BLaER1 treated with 17β-estradiol and CSF1 and Interleukin-3, amounts not matched to agents 10 nM and 100 nM (cell line): ENCODE measurements around the gene WNK2.

ENCODE experiments used
- H3K27ac ChIP-seq, 11 experiments: shearing (Covaris generic); formaldehyde crosslinking; 2 replicates each; pipeline ENCODE4 v1.8.1; 2022
- H3K27me3 ChIP-seq, 11 experiments: shearing (Covaris generic); formaldehyde crosslinking; 2 replicates each; pipeline ENCODE4 v1.8.1; 2022
- H3K36me3 ChIP-seq, 11 experiments: shearing (Covaris generic); formaldehyde crosslinking; 2 replicates each; pipeline ENCODE4 v1.8.1; 2022
- H3K4me1 ChIP-seq, 10 experiments: shearing (Covaris generic); formaldehyde crosslinking; 2 replicates each; pipeline ENCODE4 v1.8.1; 2022
- H3K4me2 ChIP-seq, 11 experiments: shearing (Covaris generic); formaldehyde crosslinking; 2 replicates each; pipeline ENCODE4 v1.8.1; 2022
- H3K4me3 ChIP-seq, 10 experiments: shearing (Covaris generic); formaldehyde crosslinking; 2 replicates each; pipeline ENCODE4 v1.8.1; 2022
- H3K9ac ChIP-seq, 11 experiments: shearing (Covaris generic); formaldehyde crosslinking; 2 replicates each; pipeline ENCODE4 v1.8.1; 2022
- H3K9me3 ChIP-seq, 11 experiments: shearing (Covaris generic); formaldehyde crosslinking; replicated peaks in 1 of 11; 2 replicates each; pipeline ENCODE4 v1.8.1; 2022
- H4K20me1 ChIP-seq, 11 experiments: shearing (Covaris generic); formaldehyde crosslinking; 2 replicates each; pipeline ENCODE4 v1.8.1; 2022
- Cebpa-rat ChIP-seq, 11 experiments: shearing (Covaris generic); IDR thresholded peaks; 2 replicates each; pipeline ENCODE4 v1.8.1; 2022

WNK2 gene

DNA sequence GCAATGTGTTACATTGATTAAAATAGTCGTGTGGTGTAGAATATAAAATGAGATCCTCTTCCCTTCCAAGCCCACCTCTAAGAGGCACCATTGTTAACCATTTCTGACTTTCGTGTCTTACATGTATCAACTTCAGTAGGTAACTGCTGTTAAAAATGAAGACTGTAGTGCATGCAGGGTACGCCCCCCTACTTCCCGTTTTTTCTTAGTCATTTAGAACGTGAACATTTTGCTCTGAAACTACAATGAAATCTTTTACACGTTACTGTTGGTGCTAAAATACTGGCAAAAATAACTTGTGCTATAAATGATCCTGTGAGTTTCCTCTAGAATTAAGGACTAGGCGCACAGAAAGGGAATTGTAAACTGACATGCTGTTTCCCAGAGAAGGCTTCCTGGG lies 41.5 kb downstream of the WNK2 start:
- Histone ChIP-seq H3K36me3 (no peaks in the 10 kb centered on the region), H4K20me1 (peaks cover 0 to 50% (median 15%) of the 10 kb centered on the region in 11 experiments; a peak in 15 of 22 replicates), H3K27me3 (peaks cover 0 to 78% (median 0%) of the 10 kb centered on the region in 11 experiments; a peak in 8 of 22 replicates), H3K4me1 (peaks cover 35 to 77% (median 64%) of the 10 kb centered on the region in 10 experiments), H3K9me3 (no peaks in the 10 kb centered on the region; a peak in 1 of 22 replicates), H3K4me2 (peak overlapping the region; percentile 54 to 96 (median 82)), H3K4me3 (no peak overlapping the region), H3K9ac (no peak overlapping the region; a peak in 1 of 22 replicates), H3K27ac (no peak overlapping the region)
- no peak for TF ChIP-seq Cebpa-rat (IDR thresholded peaks at IDR 0.05)

DNA sequence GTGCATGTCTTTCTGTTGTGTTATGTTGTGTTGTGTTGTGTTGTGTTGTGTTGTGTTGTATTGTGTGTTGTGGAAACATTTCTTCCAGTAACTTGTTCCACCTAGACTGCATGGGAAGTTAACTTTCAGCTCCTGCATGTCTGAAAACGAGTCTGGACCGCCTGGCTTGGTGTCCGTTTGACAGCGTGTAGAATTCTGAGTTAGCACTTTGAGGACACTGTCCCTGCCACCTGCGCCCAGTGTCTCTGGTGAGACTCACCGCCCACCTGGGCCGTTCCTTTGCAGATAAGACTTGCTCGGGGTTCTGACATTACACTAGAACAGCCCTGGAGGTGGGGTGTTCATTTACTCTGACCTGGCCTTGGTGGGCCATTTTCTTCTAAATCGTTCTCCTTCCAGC lies 42.0 kb downstream of the WNK2 start:
- H3K4me3 ChIP-seq, result no peak overlapping the region
- H3K4me1 ChIP-seq, result peaks cover 39 to 77% (median 65%) of the 10 kb centered on the region in 10 experiments
- H3K9me3 ChIP-seq, result no peaks in the 10 kb centered on the region; a peak in 1 of 22 replicates
- H3K4me2 ChIP-seq, result peak overlapping the region; percentile 54 to 96 (median 82)
- no peak overlapping the region; a peak in 1 of 22 replicates for H3K9ac ChIP-seq
- no peak overlapping the region for H3K27ac ChIP-seq
- H4K20me1 ChIP-seq, result peaks cover 0 to 50% (median 17%) of the 10 kb centered on the region in 11 experiments; a peak in 15 of 22 replicates
- H3K27me3 ChIP-seq, result peaks cover 0 to 83% (median 0%) of the 10 kb centered on the region in 11 experiments; a peak in 8 of 22 replicates
- TF ChIP-seq Cebpa-rat (IDR thresholded peaks at IDR 0.05), result no peak
- no peaks in the 10 kb centered on the region for H3K36me3 ChIP-seq

DNA sequence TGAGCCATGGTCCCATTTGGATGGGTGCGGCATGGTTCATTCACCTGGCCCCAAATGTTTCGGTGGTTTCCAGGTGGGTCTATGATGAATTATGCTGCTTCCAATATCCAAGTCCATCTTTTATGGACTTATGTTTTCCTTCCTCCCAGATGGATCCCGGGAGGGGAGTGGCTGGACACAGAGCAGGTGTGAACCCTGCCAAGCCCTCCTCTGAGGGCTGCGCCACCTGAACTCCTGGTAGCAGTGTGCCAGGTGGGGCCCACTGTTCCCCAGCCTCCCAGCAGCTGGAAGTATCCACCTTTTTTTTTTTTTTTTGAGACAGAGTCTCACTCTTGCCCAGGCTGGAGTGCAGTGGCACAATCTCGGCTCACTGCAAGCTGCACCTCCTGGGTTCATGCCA lies 42.9 kb downstream of the WNK2 start:
- TF ChIP-seq Cebpa-rat (IDR thresholded peaks at IDR 0.05), result no peak
- H3K4me3 ChIP-seq, result no peak overlapping the region
- peaks cover 0 to 58% (median 22%) of the 10 kb centered on the region in 11 experiments; a peak in 17 of 22 replicates for H4K20me1 ChIP-seq
- H3K27ac ChIP-seq, result no peak overlapping the region
- H3K9me3 ChIP-seq, result no peaks in the 10 kb centered on the region; a peak in 1 of 22 replicates
- H3K27me3 ChIP-seq, result peaks cover 0 to 80% (median 0%) of the 10 kb centered on the region in 11 experiments; a peak in 8 of 22 replicates
- no peak overlapping the region for H3K9ac ChIP-seq
- H3K4me1 ChIP-seq, result peaks cover 48 to 77% (median 65%) of the 10 kb centered on the region in 10 experiments
- H3K4me2 ChIP-seq, result no peak overlapping the region
- H3K36me3 ChIP-seq, result no peaks in the 10 kb centered on the region

DNA sequence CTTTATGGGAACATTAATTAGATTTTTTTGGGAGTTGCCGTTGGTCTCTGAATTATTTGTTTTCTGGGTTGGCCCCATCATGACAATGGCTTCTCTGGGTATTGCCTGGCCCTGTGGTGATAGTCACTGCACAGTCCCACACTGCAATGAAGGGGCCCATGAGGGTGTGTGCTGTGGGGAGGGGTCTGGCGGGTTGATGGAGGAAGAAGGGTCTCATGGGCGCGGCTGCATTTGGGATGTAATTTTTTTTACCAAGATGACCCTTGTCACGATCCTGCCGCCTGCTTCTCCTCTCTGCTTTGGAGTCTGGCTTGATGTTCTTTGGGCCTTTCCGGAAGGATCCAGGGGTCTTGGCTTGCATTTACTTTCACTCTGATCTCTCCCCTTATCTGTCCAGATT lies 44.1 kb downstream of the WNK2 start:
- peaks cover 0 to 87% (median 0%) of the 10 kb centered on the region in 11 experiments; a peak in 8 of 22 replicates for H3K27me3 ChIP-seq
- no peak overlapping the region for H3K27ac ChIP-seq
- no peak overlapping the region for H3K4me2 ChIP-seq
- peaks cover 57 to 77% (median 64%) of the 10 kb centered on the region in 10 experiments for H3K4me1 ChIP-seq
- H3K36me3 ChIP-seq, result no peaks in the 10 kb centered on the region
- no peaks in the 10 kb centered on the region; a peak in 1 of 22 replicates for H3K9me3 ChIP-seq
- no peak overlapping the region for H3K4me3 ChIP-seq
- H3K9ac ChIP-seq, result no peak overlapping the region
- H4K20me1 ChIP-seq, result peaks cover 0 to 65% (median 26%) of the 10 kb centered on the region in 11 experiments; a peak in 17 of 22 replicates
- no peak for TF ChIP-seq Cebpa-rat (IDR thresholded peaks at IDR 0.05)

DNA sequence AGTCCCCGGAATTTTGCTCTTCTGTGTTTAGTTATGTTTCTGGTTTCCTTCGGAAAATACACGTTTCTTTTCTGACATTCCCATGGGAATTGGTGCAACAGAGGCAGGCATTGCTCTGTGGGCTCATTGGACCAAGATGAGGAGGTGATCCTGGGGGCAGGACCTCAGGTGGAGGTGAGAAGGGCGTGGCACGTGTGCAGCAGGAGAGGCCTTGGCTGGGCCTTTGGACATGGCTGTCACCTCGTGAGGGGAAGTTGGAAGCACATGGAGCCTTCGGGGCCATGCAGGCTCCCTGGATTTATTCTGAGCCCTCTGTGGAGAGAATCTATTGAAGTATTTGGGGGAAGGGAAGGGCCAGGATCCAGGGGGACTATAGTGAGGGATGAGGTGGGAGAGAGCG lies 44.5 kb downstream of the WNK2 start:
- no peak overlapping the region for H3K27ac ChIP-seq
- H4K20me1 ChIP-seq, result peaks cover 0 to 61% (median 22%) of the 10 kb centered on the region in 11 experiments; a peak in 17 of 22 replicates
- no peak for TF ChIP-seq Cebpa-rat (IDR thresholded peaks at IDR 0.05)
- no peak overlapping the region for H3K4me3 ChIP-seq
- no peaks in the 10 kb centered on the region; a peak in 1 of 22 replicates for H3K9me3 ChIP-seq
- H3K4me1 ChIP-seq, result peaks cover 57 to 77% (median 63%) of the 10 kb centered on the region in 10 experiments
- H3K9ac ChIP-seq, result no peak overlapping the region
- H3K27me3 ChIP-seq, result peaks cover 0 to 88% (median 0%) of the 10 kb centered on the region in 11 experiments; a peak in 8 of 22 replicates
- peak overlapping the region in 2 of 11 experiments; percentile 0 to 32; a peak in 1 of 22 replicates for H3K4me2 ChIP-seq
- no peaks in the 10 kb centered on the region for H3K36me3 ChIP-seq

DNA sequence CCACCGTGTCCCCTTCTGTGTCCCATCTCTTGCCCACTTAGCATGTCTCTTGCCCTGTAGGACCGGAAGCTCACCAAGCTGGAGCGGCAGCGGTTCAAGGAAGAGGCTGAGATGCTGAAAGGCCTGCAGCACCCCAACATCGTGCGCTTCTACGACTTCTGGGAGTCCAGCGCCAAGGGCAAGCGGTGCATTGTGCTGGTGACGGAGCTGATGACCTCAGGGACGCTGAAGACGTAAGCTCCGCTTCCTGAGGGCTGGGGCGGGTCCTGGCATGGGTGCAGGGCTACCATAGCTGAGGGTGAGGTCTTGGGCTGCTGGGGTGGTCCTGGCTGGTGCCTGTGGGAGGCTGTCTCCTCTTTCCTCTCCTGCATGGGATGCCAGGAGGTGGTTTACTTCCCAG lies 45.7 kb downstream of the WNK2 start:
- H3K27ac ChIP-seq, result no peak overlapping the region
- H3K4me3 ChIP-seq, result no peak overlapping the region
- peaks cover 0 to 59% (median 19%) of the 10 kb centered on the region in 11 experiments; a peak in 16 of 22 replicates for H4K20me1 ChIP-seq
- H3K4me1 ChIP-seq, result peaks cover 46 to 65% (median 53%) of the 10 kb centered on the region in 10 experiments
- peak overlapping the region in 1 of 11 experiments; percentile 32; a peak in 3 of 22 replicates for H3K4me2 ChIP-seq
- H3K9ac ChIP-seq, result no peak overlapping the region
- no peaks in the 10 kb centered on the region; a peak in 1 of 22 replicates for H3K36me3 ChIP-seq
- no peak for TF ChIP-seq Cebpa-rat (IDR thresholded peaks at IDR 0.05)
- H3K9me3 ChIP-seq, result no peaks in the 10 kb centered on the region; a peak in 1 of 22 replicates
- peaks cover 0 to 88% (median 0%) of the 10 kb centered on the region in 11 experiments; a peak in 8 of 22 replicates for H3K27me3 ChIP-seq

DNA sequence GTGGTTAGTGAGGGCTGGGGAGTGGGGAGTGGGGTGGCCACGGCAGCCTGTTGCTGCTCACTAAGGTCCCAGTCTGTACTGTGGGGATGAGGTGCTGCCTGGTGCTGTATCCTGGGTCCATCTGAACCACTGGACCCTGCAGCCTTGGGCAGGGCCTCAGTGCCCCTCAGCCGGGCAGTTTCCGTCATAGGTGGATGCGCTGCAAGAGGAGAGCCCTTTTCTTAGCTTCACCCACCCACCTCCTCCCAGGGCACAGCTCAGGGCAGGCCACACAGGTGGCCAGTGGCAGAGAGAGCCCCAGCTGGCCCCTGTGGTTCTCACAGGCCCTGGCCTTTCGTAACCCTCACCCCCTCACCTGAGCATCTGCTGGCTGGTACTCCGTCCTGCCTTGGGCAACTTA lies 46.2 kb downstream of the WNK2 start:
- H3K9me3 ChIP-seq, result no peaks in the 10 kb centered on the region; a peak in 1 of 22 replicates
- no peak for TF ChIP-seq Cebpa-rat (IDR thresholded peaks at IDR 0.05)
- peaks cover 0 to 89% (median 0%) of the 10 kb centered on the region in 11 experiments; a peak in 8 of 22 replicates for H3K27me3 ChIP-seq
- H3K4me2 ChIP-seq, result peak overlapping the region in 2 of 11 experiments; percentile 23 to 80; a peak in 1 of 22 replicates
- H4K20me1 ChIP-seq, result peaks cover 0 to 59% (median 16%) of the 10 kb centered on the region in 11 experiments; a peak in 15 of 22 replicates
- H3K36me3 ChIP-seq, result peaks cover 0 to 2% (median 0%) of the 10 kb centered on the region in 11 experiments; a peak in 1 of 22 replicates
- peaks cover 40 to 60% (median 47%) of the 10 kb centered on the region in 10 experiments for H3K4me1 ChIP-seq
- no peak overlapping the region for H3K9ac ChIP-seq
- H3K27ac ChIP-seq, result no peak overlapping the region
- H3K4me3 ChIP-seq, result no peak overlapping the region

DNA sequence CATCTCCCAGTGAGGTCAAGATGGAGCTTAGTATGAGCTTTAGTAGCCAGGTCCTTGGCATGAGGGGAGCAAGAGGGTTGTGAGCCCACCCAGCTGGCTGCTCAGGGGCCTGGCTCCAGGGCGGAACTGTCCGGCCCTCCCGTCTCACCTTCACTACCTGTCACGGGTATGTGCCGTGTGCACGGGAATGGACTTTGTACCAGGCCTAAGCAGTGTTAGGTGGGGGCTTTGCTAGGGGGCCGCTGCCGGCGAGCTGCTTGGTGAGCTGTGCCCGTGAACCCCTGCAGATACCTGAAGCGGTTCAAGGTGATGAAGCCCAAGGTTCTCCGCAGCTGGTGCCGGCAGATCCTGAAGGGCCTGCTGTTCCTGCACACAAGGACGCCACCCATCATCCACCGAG lies 46.7 kb downstream of the WNK2 start:
- Histone ChIP-seq H3K4me2 (peak overlapping the region; percentile 62 to 87 (median 71); a peak in 17 of 22 replicates), H3K27ac (no peak overlapping the region), H3K4me1 (peaks cover 36 to 56% (median 43%) of the 10 kb centered on the region in 10 experiments), H3K9ac (no peak overlapping the region), H3K27me3 (peaks cover 0 to 93% (median 0%) of the 10 kb centered on the region in 11 experiments; a peak in 8 of 22 replicates), H4K20me1 (peaks cover 0 to 63% (median 16%) of the 10 kb centered on the region in 11 experiments; a peak in 16 of 22 replicates), H3K9me3 (no peaks in the 10 kb centered on the region; a peak in 1 of 22 replicates), H3K4me3 (no peak overlapping the region), H3K36me3 (peaks cover 0 to 6% (median 0%) of the 10 kb centered on the region in 11 experiments; a peak in 2 of 22 replicates)
- TF ChIP-seq Cebpa-rat (IDR thresholded peaks at IDR 0.05), result no peak

DNA sequence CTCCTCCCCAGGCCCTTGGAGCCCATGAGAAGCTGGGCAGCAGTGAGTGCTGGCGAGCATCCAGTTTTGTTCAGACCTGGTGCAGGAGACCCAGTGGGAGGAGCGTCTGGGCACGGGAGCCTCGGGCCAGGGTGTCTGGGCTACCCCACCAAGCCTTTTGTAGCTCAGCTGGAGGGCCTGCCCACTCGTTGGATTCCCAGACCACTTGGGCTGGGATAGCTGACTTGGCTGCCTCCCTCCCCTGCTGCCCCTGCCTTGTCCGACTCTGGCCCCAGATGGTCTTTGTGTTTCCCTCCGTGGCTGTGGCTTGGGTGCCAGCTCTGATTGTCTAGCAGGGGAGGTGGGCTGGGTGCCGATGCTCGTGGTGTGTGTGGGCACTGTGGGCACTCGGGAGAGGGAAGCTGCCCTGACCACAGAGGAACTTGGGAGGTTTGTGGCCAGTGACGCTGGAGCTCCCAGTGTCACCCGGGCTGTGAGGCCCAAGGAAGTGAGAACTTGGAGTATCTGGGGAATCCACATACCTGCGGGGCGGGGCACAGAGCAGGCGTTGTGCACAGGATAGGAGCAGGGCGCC lies 47.3 kb downstream of the WNK2 start:
- no peak overlapping the region for H3K4me3 ChIP-seq
- H3K4me1 ChIP-seq, result peaks cover 30 to 50% (median 38%) of the 10 kb centered on the region in 10 experiments
- TF ChIP-seq Cebpa-rat (IDR thresholded peaks at IDR 0.05), result no peak
- H3K27ac ChIP-seq, result no peak overlapping the region
- peaks cover 0 to 93% (median 0%) of the 10 kb centered on the region in 11 experiments; a peak in 8 of 22 replicates for H3K27me3 ChIP-seq
- H3K4me2 ChIP-seq, result peak overlapping the region; percentile 62 to 87 (median 71)
- no peaks in the 10 kb centered on the region; a peak in 1 of 22 replicates for H3K9me3 ChIP-seq
- peaks cover 0 to 69% (median 16%) of the 10 kb centered on the region in 11 experiments; a peak in 16 of 22 replicates for H4K20me1 ChIP-seq
- H3K9ac ChIP-seq, result peak overlapping the region in 2 of 11 experiments; percentile 9 to 52; a peak in 2 of 22 replicates
- H3K36me3 ChIP-seq, result peaks cover 0 to 7% (median 0%) of the 10 kb centered on the region in 11 experiments; a peak in 3 of 22 replicates
